ENCODE data around the gene TIMP3.

GRCh38 chr22:32754413-32755041 is 47.0 kb upstream of the TIMP3 start:
- TF ChIP-seq, protein P1, sequence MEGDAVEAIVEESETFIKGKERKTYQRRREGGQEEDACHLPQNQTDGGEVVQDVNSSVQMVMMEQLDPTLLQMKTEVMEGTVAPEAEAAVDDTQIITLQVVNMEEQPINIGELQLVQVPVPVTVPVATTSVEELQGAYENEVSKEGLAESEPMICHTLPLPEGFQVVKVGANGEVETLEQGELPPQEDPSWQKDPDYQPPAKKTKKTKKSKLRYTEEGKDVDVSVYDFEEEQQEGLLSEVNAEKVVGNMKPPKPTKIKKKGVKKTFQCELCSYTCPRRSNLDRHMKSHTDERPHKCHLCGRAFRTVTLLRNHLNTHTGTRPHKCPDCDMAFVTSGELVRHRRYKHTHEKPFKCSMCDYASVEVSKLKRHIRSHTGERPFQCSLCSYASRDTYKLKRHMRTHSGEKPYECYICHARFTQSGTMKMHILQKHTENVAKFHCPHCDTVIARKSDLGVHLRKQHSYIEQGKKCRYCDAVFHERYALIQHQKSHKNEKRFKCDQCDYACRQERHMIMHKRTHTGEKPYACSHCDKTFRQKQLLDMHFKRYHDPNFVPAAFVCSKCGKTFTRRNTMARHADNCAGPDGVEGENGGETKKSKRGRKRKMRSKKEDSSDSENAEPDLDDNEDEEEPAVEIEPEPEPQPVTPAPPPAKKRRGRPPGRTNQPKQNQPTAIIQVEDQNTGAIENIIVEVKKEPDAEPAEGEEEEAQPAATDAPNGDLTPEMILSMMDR (IDR thresholded peaks at IDR 0.05): no peak
- TF ChIP-seq EZH2 (IDR thresholded peaks at IDR 0.05; ENCODE audit: borderline replicate concordance, insufficient read depth, low read depth, low read length, poor library complexity, severe bottlenecking): no peak

Measured in B cell (primary cell).